HFFc6 (cell line): ENCODE data around the gene NATD1. TPM values are rescaled to one million over a fixed set of nuclear protein-coding genes. Genes with fewer than 3 reads are reported as not detected.
A peak's percentile ranks its signal among the peaks of the same experiment; 100 is the strongest.

ENCODE experiments used
- DNase-seq: peaks from one replicate; pipeline ENCODE4 v3.0.0-alpha.2; 2018
- H3K27ac Mint-ChIP-seq: 2 replicates; pipeline ENCODE4 v1.8.0; 2020; ENCODE audit warnings: mild to moderate bottlenecking, mixed read lengths
- H3K27me3 Mint-ChIP-seq: 2 replicates; pipeline ENCODE4 v1.8.0; 2021; ENCODE audit warnings: mild to moderate bottlenecking, moderate library complexity, mixed read lengths; ENCODE audit not compliant: insufficient read depth
- H3K36me3 Mint-ChIP-seq: 2 replicates; pipeline ENCODE4 v1.8.0; 2021; ENCODE audit warnings: low read depth, mixed read lengths
- H3K4me1 Mint-ChIP-seq: 2 replicates; pipeline ENCODE4 v1.8.0; 2020; ENCODE audit warnings: low read depth, mixed read lengths
- H3K4me3 Mint-ChIP-seq: 2 replicates; pipeline ENCODE4 v1.8.0; 2020; ENCODE audit warnings: mild to moderate bottlenecking, moderate library complexity, mixed read lengths
- H3K9me3 Mint-ChIP-seq: 2 replicates; pipeline ENCODE4 v1.8.0; 2020; ENCODE audit warnings: mild to moderate bottlenecking, mixed read lengths
- total RNA-seq, 6 experiments: library from RNA; stranded (reverse); fragmentation: NEBNext Ultra II Directional; extraction: Animal tissue kit (Norgen Biotek cat#: 25700); gene quantifications; 2 replicates in 1 of 6; 3 replicates in 5 of 6; pipeline ENCODE4 v1.2.3, GENCODE V29; 2021
- TF ChIP-seq, protein P1 (sequence below): fragments of 200-600 bp; sonication (generic); IDR thresholded peaks from 2 replicates; pipeline ENCODE4 v1.5.0; 2021; ENCODE audit warnings: antibody characterized with exemption, mild to moderate bottlenecking

The NATD1 gene
- total RNA-seq, 6 experiments from 2014 or later = 3.7 to 7.9 (median 4.1) TPM

DNA sequence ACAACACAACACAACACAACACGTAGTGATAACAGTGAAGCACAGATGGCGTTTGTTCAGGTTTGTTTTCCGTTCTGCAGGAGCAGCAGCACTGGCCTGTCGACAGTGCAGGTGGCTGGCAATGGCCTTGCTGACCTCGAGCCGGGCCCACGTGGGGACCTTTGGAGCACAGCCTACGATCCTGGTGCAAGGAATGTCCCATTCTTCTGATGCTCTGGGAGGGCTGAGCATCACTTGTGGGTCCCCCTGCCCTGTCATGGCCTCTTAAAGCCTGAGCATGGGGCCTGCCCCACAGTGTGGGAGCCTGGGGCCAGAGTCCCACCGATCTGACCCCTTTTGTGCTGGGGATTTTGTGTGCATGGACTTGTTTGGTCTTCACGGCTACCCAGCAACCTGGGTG, 38.1 kb upstream of the NATD1 start:
- TF ChIP-seq, protein P1, sequence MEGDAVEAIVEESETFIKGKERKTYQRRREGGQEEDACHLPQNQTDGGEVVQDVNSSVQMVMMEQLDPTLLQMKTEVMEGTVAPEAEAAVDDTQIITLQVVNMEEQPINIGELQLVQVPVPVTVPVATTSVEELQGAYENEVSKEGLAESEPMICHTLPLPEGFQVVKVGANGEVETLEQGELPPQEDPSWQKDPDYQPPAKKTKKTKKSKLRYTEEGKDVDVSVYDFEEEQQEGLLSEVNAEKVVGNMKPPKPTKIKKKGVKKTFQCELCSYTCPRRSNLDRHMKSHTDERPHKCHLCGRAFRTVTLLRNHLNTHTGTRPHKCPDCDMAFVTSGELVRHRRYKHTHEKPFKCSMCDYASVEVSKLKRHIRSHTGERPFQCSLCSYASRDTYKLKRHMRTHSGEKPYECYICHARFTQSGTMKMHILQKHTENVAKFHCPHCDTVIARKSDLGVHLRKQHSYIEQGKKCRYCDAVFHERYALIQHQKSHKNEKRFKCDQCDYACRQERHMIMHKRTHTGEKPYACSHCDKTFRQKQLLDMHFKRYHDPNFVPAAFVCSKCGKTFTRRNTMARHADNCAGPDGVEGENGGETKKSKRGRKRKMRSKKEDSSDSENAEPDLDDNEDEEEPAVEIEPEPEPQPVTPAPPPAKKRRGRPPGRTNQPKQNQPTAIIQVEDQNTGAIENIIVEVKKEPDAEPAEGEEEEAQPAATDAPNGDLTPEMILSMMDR = no peak
- Mint-ChIP-seq H3K36me3 (peaks cover 27% of the 10 kb centered on the region), H3K27me3 (peaks cover 18% of the 10 kb centered on the region), H3K4me3 (no peak overlapping the region), H3K27ac (peak overlapping the region; percentile 26), H3K9me3 (0 out of 2 replicates have a peak, but pooled peaks cover 8% of the 10 kb centered on the region), H3K4me1 (peaks cover 42% of the 10 kb centered on the region)
- no peak for DNase-seq

DNA sequence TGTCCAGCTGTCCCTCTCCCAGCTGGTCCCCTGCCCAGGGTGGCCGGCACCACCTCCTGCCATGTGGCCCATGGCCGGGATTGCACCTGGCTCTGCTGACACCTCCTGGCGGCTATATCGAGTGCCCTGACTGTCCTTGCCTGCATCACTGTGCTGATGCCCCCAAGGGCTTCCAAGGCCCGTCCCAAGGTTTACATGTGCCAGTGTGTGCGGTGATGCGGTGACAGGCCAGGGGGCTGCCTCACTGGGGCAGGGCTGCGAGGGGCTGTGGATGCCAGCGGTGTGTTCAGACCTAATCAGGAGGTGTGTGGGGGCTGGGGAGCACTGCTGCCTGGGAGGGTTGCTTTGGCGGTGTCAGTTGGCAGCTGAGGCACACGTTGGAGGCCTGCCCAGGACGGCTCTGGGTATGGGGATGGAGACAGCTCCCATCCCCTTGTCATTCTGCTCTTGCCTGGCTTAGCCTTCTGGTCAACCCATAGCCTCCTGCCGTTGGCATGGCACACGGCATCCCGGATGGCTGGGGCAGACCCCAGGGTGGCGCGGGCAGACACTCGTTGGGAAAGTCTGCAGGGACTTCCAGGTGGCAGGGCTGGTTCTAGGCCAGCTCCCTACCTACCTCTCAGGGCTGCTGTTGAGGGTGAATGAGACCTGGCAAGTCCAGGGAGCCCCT, 36.8 kb upstream of the NATD1 start:
- DNase-seq = no peak
- Mint-ChIP-seq H3K36me3 (peaks cover 40% of the 10 kb centered on the region), H3K9me3 (0 out of 2 replicates have a peak, but pooled peaks cover 4% of the 10 kb centered on the region), H3K4me3 (no peak overlapping the region; the same call in 1 of the 2 replicates), H3K4me1 (peaks cover 43% of the 10 kb centered on the region), H3K27ac (peak overlapping the region; percentile 48; the same call in 1 of the 2 replicates), H3K27me3 (peaks cover 25% of the 10 kb centered on the region)
- TF ChIP-seq, protein P1 = peak; percentile 29

- Mint-ChIP-seq H3K27ac (peak overlapping the region; percentile 97), H3K9me3 (0 out of 2 replicates have a peak, but pooled peaks cover 4% of the 10 kb centered on the region), H3K36me3 (peaks cover 33% of the 10 kb centered on the region), H3K4me3 (peak overlapping the region; percentile 100), H3K4me1 (peaks cover 38% of the 10 kb centered on the region), H3K27me3 (peaks cover 25% of the 10 kb centered on the region)
- TF ChIP-seq, protein P1 = no peak
- no peak for DNase-seq
Observed at GRCh38 chr17:21289175-21289901, 36.1 kb upstream of the NATD1 start.

DNA sequence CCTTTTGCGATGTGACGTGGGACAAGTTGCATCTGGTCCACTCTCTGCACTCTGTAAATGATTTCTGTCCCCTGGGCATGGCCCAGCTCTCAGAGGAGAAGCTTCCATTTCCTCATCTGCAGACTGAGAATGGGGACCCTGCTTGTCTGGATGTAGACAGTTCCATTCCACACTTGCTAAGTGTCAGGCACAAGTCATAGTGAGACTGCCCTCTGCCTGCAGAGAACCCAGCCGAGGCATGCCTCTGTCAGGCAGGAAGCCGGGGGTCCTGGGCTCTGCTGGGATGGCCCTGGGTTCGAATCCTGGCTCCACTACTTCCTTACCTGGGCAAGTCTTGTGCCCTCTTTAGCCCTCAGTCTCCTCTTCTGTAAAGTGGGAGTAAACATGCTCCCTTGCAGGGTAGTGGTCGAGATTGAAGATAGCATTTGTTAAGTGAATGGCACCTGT, 35.4 kb upstream of the NATD1 start:
- Mint-ChIP-seq H3K27me3 (peaks cover 25% of the 10 kb centered on the region), H3K9me3 (0 out of 2 replicates have a peak, but pooled peaks cover 4% of the 10 kb centered on the region), H3K27ac (peak overlapping the region; percentile 97), H3K4me3 (peak overlapping the region; percentile 100), H3K4me1 (peaks cover 40% of the 10 kb centered on the region), H3K36me3 (peaks cover 31% of the 10 kb centered on the region)
- TF ChIP-seq, protein P1 = peak; percentile 35; the same call in 1 of the 2 replicates
- no peak for DNase-seq

DNA sequence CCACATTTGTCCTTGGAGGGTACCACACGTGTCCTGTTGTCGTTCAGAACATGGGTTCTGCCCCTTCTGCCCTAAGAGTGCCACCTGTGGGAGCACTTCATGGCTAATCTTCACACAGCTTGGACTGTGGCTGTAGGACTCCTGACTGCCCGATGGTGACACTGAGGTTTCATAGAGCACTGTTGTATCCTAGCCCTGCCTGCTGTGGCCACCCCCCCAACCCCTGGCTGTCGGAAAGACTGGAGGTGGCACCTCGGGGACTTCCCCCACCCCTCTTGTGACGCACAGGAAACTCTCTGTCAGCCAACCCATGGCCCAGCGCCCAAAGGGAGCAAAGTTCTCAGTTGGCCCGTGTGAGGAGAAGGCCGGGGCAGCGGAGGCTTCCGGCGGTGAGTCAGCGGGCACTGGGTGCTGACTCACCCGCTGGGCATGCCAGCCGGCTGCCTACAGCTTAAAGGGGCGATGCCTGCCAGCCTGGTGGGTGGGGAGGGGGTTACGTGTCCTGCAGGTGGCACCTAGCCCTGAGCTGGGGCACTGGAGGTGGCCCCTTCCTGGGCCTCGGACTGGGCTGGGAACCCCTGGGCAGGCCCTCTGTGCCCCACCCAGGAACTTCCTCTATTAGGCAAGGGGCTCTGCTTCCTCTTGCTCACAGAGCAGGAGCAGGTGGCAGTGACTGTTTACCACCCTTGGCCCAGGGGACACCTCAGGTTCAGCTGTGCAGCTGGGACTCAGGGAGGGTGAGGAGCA, 34.7 kb upstream of the NATD1 start:
- DNase-seq = peak; percentile 95
- Mint-ChIP-seq H3K27ac (peak overlapping the region; percentile 97), H3K36me3 (peaks cover 31% of the 10 kb centered on the region), H3K4me3 (peak overlapping the region; percentile 100), H3K4me1 (peaks cover 46% of the 10 kb centered on the region), H3K9me3 (0 out of 2 replicates have a peak, but pooled peaks cover 4% of the 10 kb centered on the region), H3K27me3 (peaks cover 23% of the 10 kb centered on the region)
- TF ChIP-seq, protein P1 = peak; percentile 37
